SW 1271 (cell line): Measurements from ENCODE around the gene LAMP1.
"Not testable (repeated sequence)": the region's sequence is repeated elsewhere in the genome, so short reads cannot be mapped to it uniquely, and the experiment has no call there.

Source experiments
- DNase-seq, 2 experiments: peaks; one replicate each; lab custom pipeline; 2025; lab: John Stamatoyannopoulos, UW

LAMP1 gene

GRCh38 chr13:113297370-113298042 is 467 bp downstream of the LAMP1 start:
- DNase-seq = no peak

DNA sequence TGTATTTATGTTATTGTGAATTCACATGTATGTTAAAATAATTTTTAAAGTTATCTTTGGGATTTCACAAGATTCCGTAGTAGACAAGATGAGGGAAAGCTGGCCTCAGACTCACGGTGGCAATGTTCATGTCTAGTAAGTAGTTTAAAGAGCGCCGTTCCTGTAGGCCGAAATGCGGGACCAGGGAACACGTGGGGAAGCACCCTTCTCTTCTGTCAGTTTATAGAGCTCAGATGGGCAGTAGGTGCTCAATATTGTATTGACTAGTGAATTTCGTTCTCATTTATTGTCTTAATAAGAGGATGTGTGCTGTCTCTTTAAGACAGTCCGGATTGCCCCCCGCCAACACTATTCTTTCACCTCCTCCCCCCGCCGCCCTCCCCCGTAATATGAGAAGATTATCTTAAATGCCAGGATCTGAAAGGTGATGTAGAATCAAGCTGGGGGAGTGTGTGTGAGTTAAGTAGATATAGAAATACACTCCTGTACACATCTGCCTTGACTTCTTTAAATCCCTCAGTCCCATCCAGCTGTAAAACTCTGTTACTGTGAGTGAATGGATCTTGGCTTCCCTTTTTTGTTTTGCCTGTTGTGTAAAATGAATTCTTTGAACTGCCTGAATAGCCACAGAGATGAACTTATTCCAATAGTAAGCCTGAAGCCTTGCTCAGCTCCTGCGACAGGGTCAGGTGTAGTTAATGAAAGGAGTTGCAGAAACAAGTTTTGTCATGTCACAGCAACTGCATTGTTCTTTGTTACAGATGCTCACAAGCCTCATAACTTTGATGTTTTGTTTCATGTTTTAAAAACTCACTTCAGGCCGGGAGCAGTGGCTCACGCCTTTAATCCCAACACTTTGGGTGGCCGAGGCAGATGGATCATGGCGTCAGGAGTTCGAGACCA is 1.3 kb downstream of the LAMP1 start:
- DNase-seq = no peak

- DNase-seq = no peak
These were observed 2.9 kb downstream of the LAMP1 start for GRCh38 chr13:113299951-113300350.

- no peak for DNase-seq
These were observed 5.9 kb downstream of the LAMP1 start for GRCh38 chr13:113302986-113303385.

GRCh38 chr13:113304121-113304520 is 7.1 kb downstream of the LAMP1 start:
- DNase-seq = no peak

DNA sequence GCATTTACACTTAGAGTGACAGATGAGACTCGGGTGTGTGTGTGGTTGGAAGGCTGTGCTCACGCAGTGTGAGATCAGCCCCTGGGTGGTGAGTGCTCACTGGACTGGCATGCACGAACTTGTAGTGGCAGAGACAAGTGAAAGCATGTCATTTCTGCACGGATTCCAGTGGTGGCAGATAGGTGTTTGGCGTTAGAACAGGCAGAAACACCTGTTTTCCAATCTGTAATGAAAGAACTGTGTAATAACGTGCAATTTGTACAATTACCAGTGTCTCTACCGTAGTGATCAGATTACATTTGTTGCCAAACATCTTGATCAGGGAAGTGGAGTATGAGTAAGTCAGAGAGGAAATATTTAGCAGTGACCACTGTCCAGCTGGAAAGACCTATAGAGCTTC is 8.2 kb downstream of the LAMP1 start:
- no peak for DNase-seq

- DNase-seq = no peak
These were observed 10.5 kb downstream of the LAMP1 start for GRCh38 chr13:113307491-113307890.

DNA sequence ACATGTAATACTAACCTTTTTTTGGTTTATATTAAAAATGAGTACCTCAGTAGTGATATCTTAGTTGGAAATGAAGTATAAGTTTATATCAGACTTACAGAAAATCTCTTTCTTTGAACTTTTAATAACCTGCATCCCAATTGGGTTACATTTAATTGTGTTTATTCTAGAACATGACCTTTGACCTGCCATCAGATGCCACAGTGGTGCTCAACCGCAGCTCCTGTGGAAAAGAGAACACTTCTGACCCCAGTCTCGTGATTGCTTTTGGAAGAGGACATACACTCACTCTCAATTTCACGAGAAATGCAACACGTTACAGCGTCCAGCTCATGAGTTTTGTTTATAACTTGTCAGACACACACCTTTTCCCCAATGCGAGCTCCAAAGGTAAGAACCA is 12.4 kb downstream of the LAMP1 start:
- DNase-seq = no peak

DNA sequence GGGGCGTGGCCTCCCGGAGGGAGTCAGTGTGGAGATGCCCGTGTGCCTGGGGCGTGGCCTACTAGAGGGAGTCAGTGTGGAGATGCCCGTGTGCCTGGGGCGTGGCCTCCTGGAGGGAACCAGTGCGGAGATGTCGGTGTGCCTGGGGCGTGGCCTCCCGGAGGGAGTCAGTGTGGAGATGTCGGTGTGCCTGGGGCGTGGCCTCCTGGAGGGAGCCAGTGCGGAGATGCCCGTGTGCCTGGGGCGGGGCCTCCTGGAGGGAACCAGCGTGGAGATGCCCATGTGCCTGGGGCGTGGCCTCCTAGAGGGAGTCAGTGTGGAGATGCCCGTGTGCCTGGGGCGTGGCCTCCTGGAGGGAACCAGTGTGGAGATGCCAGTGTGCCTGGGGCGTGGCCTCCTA is 17.1 kb downstream of the LAMP1 start:
- DNase-seq = not testable (repeated sequence)

GRCh38 chr13:113314895-113315470 is 17.9 kb downstream of the LAMP1 start:
- not testable (repeated sequence) for DNase-seq

- DNase-seq = no peak
These were observed 19.0 kb downstream of the LAMP1 start for GRCh38 chr13:113315992-113316391.

GRCh38 chr13:113317031-113317430 is 20.0 kb downstream of the LAMP1 start:
- DNase-seq = no peak

DNA sequence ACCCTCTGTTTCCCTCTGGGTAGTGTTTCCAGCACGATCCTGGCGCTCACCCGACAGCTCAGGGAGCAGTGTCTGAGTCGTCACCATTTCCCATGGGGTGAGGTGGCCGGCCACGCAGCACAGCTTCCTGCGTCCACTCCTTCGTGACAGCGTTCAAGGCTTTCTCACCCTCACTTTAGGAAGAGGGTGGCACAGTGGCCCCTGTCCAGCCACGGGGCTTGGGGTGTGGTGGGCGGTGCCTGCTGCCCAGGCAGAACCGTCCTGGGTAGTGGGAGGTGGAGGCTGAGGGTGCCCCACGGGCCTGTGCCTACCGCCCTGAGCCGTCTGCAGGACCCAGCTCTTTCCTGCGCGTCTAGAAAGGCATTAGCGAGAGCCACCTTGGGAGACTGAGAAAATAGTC is 21.9 kb downstream of the LAMP1 start:
- DNase-seq = no peak

DNA sequence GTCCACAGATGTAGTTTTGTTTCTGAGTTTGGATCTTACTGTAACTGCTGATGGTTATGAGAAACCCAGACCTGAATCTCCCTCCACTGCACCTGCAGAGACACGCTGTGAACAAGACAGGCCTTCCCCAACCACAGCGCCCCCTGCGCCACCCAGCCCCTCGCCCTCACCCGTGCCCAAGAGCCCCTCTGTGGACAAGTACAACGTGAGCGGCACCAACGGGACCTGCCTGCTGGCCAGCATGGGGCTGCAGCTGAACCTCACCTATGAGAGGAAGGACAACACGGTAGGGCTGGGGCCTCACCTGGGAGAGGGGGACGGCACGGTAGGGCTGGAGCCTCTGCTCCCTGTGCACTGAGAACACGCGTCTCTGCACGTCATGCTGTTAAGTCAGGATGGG is 22.3 kb downstream of the LAMP1 start:
- DNase-seq = no peak

DNA sequence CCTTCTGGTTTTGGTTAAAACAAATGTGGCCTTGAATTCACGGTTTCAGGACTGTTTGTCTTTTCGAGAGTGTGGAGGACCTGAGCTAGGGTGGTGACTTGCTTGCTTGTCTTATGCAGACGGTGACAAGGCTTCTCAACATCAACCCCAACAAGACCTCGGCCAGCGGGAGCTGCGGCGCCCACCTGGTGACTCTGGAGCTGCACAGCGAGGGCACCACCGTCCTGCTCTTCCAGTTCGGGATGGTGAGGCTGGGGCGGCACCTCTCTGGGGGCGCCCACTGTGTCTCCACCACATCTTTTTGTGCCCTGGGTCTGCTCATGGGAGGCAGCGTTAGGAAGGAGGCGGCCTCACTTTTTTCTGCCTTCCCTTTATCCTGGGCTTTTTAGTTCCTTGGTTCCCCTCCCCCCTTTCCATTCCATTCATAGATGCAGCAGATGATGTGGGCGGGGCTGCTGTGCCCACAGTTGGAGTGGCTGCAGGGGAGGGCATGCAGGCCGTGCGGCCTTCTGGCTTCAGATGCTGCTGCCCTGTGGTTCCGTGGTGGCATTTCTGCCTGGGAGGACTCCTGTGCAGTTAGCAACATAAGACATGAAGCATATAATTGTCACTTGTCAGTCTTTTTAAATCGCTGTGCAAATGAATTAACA is 23.3 kb downstream of the LAMP1 start:
- DNase-seq = no peak

GRCh38 chr13:113321546-113321945 is 24.5 kb downstream of the LAMP1 start:
- DNase-seq = no peak

GRCh38 chr13:113322043-113322461 is 25.0 kb downstream of the LAMP1 start:
- DNase-seq = no peak

DNA sequence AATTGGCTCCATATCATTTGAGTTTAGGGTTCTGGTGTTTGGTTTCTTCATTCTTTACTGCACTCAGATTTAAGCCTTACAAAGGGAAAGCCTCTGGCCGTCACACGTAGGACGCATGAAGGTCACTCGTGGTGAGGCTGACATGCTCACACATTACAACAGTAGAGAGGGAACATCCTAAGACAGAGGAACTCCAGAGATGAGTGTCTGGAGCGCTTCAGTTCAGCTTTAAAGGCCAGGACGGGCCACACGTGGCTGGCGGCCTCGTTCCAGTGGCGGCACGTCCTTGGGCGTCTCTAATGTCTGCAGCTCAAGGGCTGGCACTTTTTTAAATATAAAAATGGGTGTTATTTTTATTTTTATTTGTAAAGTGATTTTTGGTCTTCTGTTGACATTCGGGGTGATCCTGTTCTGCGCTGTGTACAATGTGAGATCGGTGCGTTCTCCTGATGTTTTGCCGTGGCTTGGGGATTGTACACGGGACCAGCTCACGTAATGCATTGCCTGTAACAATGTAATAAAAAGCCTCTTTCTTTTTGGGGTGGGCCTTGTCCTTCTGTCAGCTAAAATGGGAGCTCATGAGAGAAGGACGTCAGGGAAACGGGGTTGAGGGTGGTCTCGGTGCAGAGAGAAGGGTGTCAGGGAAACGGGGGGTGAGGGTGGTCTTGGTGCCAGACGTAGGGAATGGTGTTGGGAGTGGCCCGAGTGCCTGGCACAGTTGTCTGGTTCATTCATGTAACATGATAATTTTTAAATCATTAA is 26.0 kb downstream of the LAMP1 start:
- DNase-seq = no peak

DNA sequence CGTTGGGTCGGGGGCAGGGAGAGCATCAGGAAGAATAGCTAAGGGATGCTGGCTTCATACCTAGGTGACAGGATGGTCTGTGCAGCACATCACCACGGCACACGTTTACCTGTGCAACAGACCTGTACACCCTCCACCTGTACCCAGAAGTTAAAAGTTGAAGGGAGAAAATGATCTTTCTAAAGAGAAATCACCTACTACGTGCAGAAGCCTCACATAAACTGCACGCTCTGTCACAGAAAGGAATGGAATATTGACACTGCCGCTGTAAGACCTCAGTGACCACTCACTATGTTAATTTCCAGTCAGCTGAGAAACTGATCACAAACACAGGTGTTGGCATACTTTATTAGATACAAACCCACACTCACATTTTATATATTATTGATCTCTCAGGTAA is 26.8 kb downstream of the LAMP1 start:
- DNase-seq = no peak

- DNase-seq = no peak
These were observed 27.4 kb downstream of the LAMP1 start for GRCh38 chr13:113324398-113324797.

DNA sequence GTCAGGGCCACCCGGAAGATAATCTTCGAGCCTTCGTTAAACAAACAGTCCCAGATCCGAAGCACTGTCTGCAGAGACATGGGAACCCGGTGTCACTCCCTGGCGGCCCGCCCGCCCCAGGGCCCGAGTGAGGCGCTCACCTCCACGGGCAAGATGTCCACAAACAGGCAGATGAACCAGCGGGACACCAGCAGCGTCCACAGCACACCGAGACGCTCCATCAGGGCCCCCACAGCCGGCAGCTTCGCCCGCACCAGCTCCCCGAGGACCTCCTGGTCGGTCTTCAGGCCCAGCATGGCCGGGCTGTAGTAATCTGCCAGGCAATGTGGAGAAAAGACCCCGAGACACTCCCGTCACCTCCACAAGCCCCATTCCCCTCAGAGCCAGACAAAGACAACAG is 28.7 kb downstream of the LAMP1 start:
- no peak for DNase-seq

GRCh38 chr13:113327391-113327765 is 30.3 kb downstream of the LAMP1 start:
- no peak for DNase-seq
